ENCODE data around the gene MMP28. TPM values are rescaled to one million over a fixed set of nuclear protein-coding genes. Genes with fewer than 3 reads are reported as not detected.

Gene MMP28
- 2.5 and 4.0 TPM in 2 replicates for total RNA-seq

GRCh38 chr17:35795007-35795870 lies at the start of gene MMP28:
Gene MMP28, minus strand, starts transcription at chr17:35795641. Its CDS starts 264 bp downstream, at chr17:35795377.

GRCh38 chr17:35808962-35809854 lies 13.8 kb upstream of the MMP28 start, which contains the start of gene TAF15:
Gene TAF15, plus strand, starts transcription at chr17:35809484. Its CDS starts 86 bp downstream, at chr17:35809570.

GRCh38 chr17:35760587-35760986 lies 34.9 kb downstream of the MMP28 start, which contains the start of gene C17orf50:
Gene C17orf50, plus strand, starts transcription at chr17:35760887. Its CDS starts 55 bp downstream, at chr17:35760942.

GRCh38 chr17:35752945-35753764 lies 42.3 kb downstream of the MMP28 start, which contains the start of gene GAS2L2:
Gene GAS2L2, minus strand, starts transcription at chr17:35753239. Its CDS starts 389 bp downstream, at chr17:35752850.

GRCh38 chr17:35731239-35731916 lies 64.1 kb downstream of the MMP28 start, which contains the start of gene RASL10B:
Gene RASL10B, plus strand, starts transcription at chr17:35731639. Its CDS starts 3,546 bp downstream, at chr17:35735185.

Other genes starting within 250 kb of the MMP28 start
- gene SLFN14, start 234.8 kb downstream of the MMP28 start, total RNA-seq: not detected in 2 replicates
- gene PEX12, start 217.1 kb downstream of the MMP28 start, total RNA-seq: 4.9 and 5.3 TPM in 2 replicates
- gene AP2B1, start 208.3 kb downstream of the MMP28 start, total RNA-seq: 172 and 218 TPM in 2 replicates
- 0.13 and 0.22 TPM in 2 replicates for gene RASL10B, start 64.0 kb downstream of the MMP28 start, total RNA-seq
- not detected in 2 replicates for gene GAS2L2, start 42.4 kb downstream of the MMP28 start, total RNA-seq
- gene C17orf50, start 34.8 kb downstream of the MMP28 start, total RNA-seq: not detected in 2 replicates
- gene TAF15, start 13.8 kb upstream of the MMP28 start, total RNA-seq: 96.1 and 124 TPM in 2 replicates
- not detected in 2 replicates for gene HEATR9, start 73.2 kb upstream of the MMP28 start, total RNA-seq
- not detected in 2 replicates for gene CCL5, start 84.7 kb upstream of the MMP28 start, total RNA-seq
- 0.40 and 0.72 TPM in 2 replicates for gene RDM1, start 135.1 kb upstream of the MMP28 start, total RNA-seq
- not detected in 2 replicates for gene LYZL6, start 148.1 kb upstream of the MMP28 start, total RNA-seq
- gene CCL16, start 185.9 kb upstream of the MMP28 start, total RNA-seq: 1.1 and 1.5 TPM in 2 replicates
- gene CCL14, start 191.1 kb upstream of the MMP28 start, total RNA-seq: 30.2 and 51.3 TPM in 2 replicates
- not detected in 2 replicates for gene CCL15, start 205.9 kb upstream of the MMP28 start, total RNA-seq
- 2.4 and 5.9 TPM in 2 replicates for gene CCL23, start 222.3 kb upstream of the MMP28 start, total RNA-seq